H1 (cell line): ENCODE results near the gene CXCL5. TPM values are rescaled to one million over a fixed set of nuclear protein-coding genes. Genes with fewer than 3 reads are reported as not detected.

Source experiments
- CTCF ChIA-PET: fragments of 300-600 bp; sonication (Branson Sonifier 250); formaldehyde crosslinking; loops from one replicate; lab custom pipeline; 2021; ENCODE audit not compliant: partially characterized antibody; lab: Charles Lee
- POLR2A ChIA-PET: fragments of 300-600 bp; sonication (Branson Sonifier 250); formaldehyde crosslinking; loops from one replicate; lab custom pipeline; 2021; ENCODE audit warnings: inconsistent platforms; ENCODE audit not compliant: partially characterized antibody; lab: Charles Lee
- DNase-seq, 2 experiments: peaks; one replicate each; pipeline versions ENCODE4 v3.0.0 to v3.0.0-alpha.2; 2010 to 2022; ENCODE audit warnings: low spot score in 2 of 2, low read depth in 1 of 2, mixed read lengths in 1 of 2
- FAIRE-seq: peaks from 2 replicates; lab custom pipeline; 2011; peaks lifted over from hg19 to GRCh38; lab: Jason Lieb, UNC
- H2AFZ ChIP-seq: 2 replicates; pipeline ENCODE4 v1.8.1; 2012; ENCODE audit warnings: low read length, inconsistent platforms
- H2AK5ac ChIP-seq: 2 replicates; pipeline ENCODE4 v1.6.1; 2013; ENCODE audit warnings: low read depth, low read length
- H2BK120ac ChIP-seq: replicated peaks from 2 replicates; pipeline ENCODE3; 2013; ENCODE audit warnings: low read depth, low read length, inconsistent platforms
- H2BK12ac ChIP-seq: 2 replicates; pipeline ENCODE4 v1.6.1; 2013; ENCODE audit warnings: low read depth, low read length
- H2BK15ac ChIP-seq: 2 replicates; pipeline ENCODE4 v1.6.1; 2013; ENCODE audit warnings: low read length
- H2BK20ac ChIP-seq: 2 replicates; pipeline ENCODE4 v1.6.1; 2013; ENCODE audit warnings: low read length
- H2BK5ac ChIP-seq: 2 replicates; pipeline ENCODE4 v1.6.1; 2013; ENCODE audit warnings: low read depth, low read length
- H3K14ac ChIP-seq: 2 replicates; pipeline ENCODE4 v1.6.1; 2013; ENCODE audit warnings: inconsistent platforms; ENCODE audit not compliant: insufficient read length
- H3K18ac ChIP-seq: 2 replicates; pipeline ENCODE4 v1.6.1; 2013; ENCODE audit warnings: low read length; ENCODE audit errors: extremely low read depth
- H3K23ac ChIP-seq: 2 replicates; pipeline ENCODE4 v1.6.1; 2013; ENCODE audit warnings: inconsistent platforms; ENCODE audit not compliant: insufficient read length
- H3K23me2 ChIP-seq: 2 replicates; pipeline ENCODE4 v1.6.1; 2013; ENCODE audit warnings: low read depth, low read length
- H3K27ac ChIP-seq: 2 replicates; pipeline ENCODE4 v1.6.1; 2011; ENCODE audit warnings: low read depth, low read length, inconsistent platforms
- H3K27me3 ChIP-seq, 4 experiments: replicated peaks in 1 of 4; 1 replicate in 1 of 4; 2 replicates in 3 of 4; pipeline versions ENCODE4 v1.6.1 to v1.8.1; 2011 to 2013; ENCODE audit warnings: low read length in 3 of 4, mild to moderate bottlenecking in 3 of 4, inconsistent platforms in 2 of 4, mixed read lengths in 2 of 4, moderate library complexity in 1 of 4; ENCODE audit not compliant: control insufficient read depth in 3 of 4, insufficient read depth in 3 of 4; ENCODE audit errors: extremely low read depth in 1 of 4
- H3K36me3 ChIP-seq, 4 experiments: 2 replicates each; pipeline versions ENCODE4 v1.6.1 to v1.8.1; 2011 to 2013; ENCODE audit warnings: mild to moderate bottlenecking in 4 of 4, low read length in 3 of 4, moderate library complexity in 2 of 4, control low read depth in 1 of 4, inconsistent platforms in 1 of 4; ENCODE audit not compliant: insufficient read depth in 4 of 4, control insufficient read depth in 2 of 4
- H3K4ac ChIP-seq: replicated peaks from 2 replicates; pipeline ENCODE3; 2013; ENCODE audit warnings: low read length, low read depth, mixed read lengths, inconsistent platforms; ENCODE audit not compliant: insufficient read length
- H3K4me1 ChIP-seq, 4 experiments: replicated peaks in 1 of 4; 1 replicate in 1 of 4; 2 replicates in 3 of 4; pipeline versions ENCODE4 v1.6.1 to v1.8.1; 2011 to 2013; ENCODE audit warnings: low read length in 3 of 4, inconsistent platforms in 2 of 4, mixed read lengths in 1 of 4; ENCODE audit not compliant: insufficient read depth in 4 of 4, control insufficient read depth in 3 of 4
- H3K4me2 ChIP-seq, 2 experiments: 2 replicates each; pipeline versions ENCODE4 v1.6.1 to v1.8.1; 2011 to 2013; ENCODE audit warnings: low read depth in 2 of 2, low read length in 2 of 2, control low read depth in 1 of 2, inconsistent platforms in 1 of 2, mild to moderate bottlenecking in 1 of 2; ENCODE audit not compliant: insufficient read depth in 1 of 2
- H3K4me3 ChIP-seq, 4 experiments: fragments of 200-600, 300-600 bp in 1 of 4; sonication (generic), shearing (Covaris generic), sonication (Bioruptor Twin) in 1 of 4; 2 replicates each; pipeline versions ENCODE4 v1.5.1 to v1.8.1; 2011 to 2016; ENCODE audit warnings: low read length in 4 of 4, low read depth in 3 of 4, control low read depth in 2 of 4, inconsistent platforms in 2 of 4, mild to moderate bottlenecking in 2 of 4, mixed read lengths in 1 of 4, moderate library complexity in 1 of 4; ENCODE audit not compliant: insufficient read depth in 2 of 4; ENCODE audit errors: extremely low read depth in 1 of 4
- H3K56ac ChIP-seq: replicated peaks from 2 replicates; pipeline ENCODE3; 2013; ENCODE audit warnings: low read depth, mild to moderate bottlenecking, mixed read lengths, low read length, inconsistent platforms; ENCODE audit not compliant: insufficient read length
- H3K79me1 ChIP-seq: 2 replicates; pipeline ENCODE4 v1.6.1; 2013; ENCODE audit warnings: low read depth, low read length, control low read depth
- H3K79me2 ChIP-seq, 2 experiments: 2 replicates each; pipeline versions ENCODE4 v1.6.1 to v1.8.1; 2012 to 2013; ENCODE audit warnings: low read length in 2 of 2, mild to moderate bottlenecking in 2 of 2, inconsistent platforms in 1 of 2; ENCODE audit not compliant: insufficient read depth in 2 of 2, control insufficient read depth in 1 of 2
- H3K9ac ChIP-seq, 4 experiments: replicated peaks in 1 of 4; 1 replicate in 1 of 4; 2 replicates in 3 of 4; pipeline versions ENCODE4 v1.6.1 to v1.8.1; 2011 to 2013; ENCODE audit warnings: low read depth in 3 of 4, low read length in 3 of 4, control low read depth in 2 of 4, mild to moderate bottlenecking in 2 of 4, moderate library complexity in 2 of 4, inconsistent platforms in 1 of 4; ENCODE audit errors: extremely low read depth in 1 of 4
- H3K9me3 ChIP-seq, 2 experiments: 2 replicates each; pipeline versions ENCODE4 v1.6.1 to v1.8.1; 2012 to 2013; ENCODE audit warnings: mild to moderate bottlenecking in 2 of 2, moderate library complexity in 2 of 2, control low read depth in 1 of 2, inconsistent platforms in 1 of 2, low read depth in 1 of 2, low read length in 1 of 2, mixed read lengths in 1 of 2; ENCODE audit not compliant: insufficient read depth in 2 of 2
- H4K20me1 ChIP-seq, 2 experiments: replicated peaks in 1 of 2; 2 replicates each; pipeline versions ENCODE3 to v1.8.1; 2011 to 2013; ENCODE audit warnings: inconsistent platforms in 2 of 2, low read length in 2 of 2, mild to moderate bottlenecking in 1 of 2; ENCODE audit not compliant: insufficient read depth in 2 of 2, control insufficient read depth in 1 of 2
- H4K5ac ChIP-seq: 2 replicates; pipeline ENCODE4 v1.6.1; 2013; ENCODE audit warnings: low read length, low read depth, mixed read lengths, inconsistent platforms; ENCODE audit not compliant: insufficient read length
- H4K8ac ChIP-seq: 2 replicates; pipeline ENCODE4 v1.8.0; 2013; ENCODE audit warnings: mild to moderate bottlenecking, moderate library complexity, low read length, inconsistent platforms; ENCODE audit not compliant: insufficient read depth; ENCODE audit errors: extremely low read depth
- H4K91ac ChIP-seq: replicated peaks from 2 replicates; pipeline ENCODE3; 2013; ENCODE audit warnings: low read length, mixed read lengths, inconsistent platforms; ENCODE audit not compliant: insufficient read length
- BACH1 ChIP-seq: IDR thresholded peaks from 2 replicates; pipeline ENCODE4 v1.6.1; 2012; ENCODE audit warnings: low read length, improper control_type of control experiment
- CBX5 ChIP-seq: fragments of 300-800, 300-1000 bp; sonication (generic); IDR thresholded peaks from 2 replicates; pipeline ENCODE4 v1.7.1; 2016; ENCODE audit warnings: antibody characterized with exemption, low read length, low read depth
- CTBP2 ChIP-seq: IDR thresholded peaks from 2 replicates; pipeline ENCODE4 v1.7.0; 2011; ENCODE audit warnings: borderline replicate concordance, mild to moderate bottlenecking, moderate library complexity, mixed read lengths, low read length; ENCODE audit not compliant: insufficient read depth, insufficient read length
- EGR1 ChIP-seq: IDR thresholded peaks from 2 replicates; pipeline ENCODE4 v1.6.1; 2011; ENCODE audit warnings: low read depth, low read length, borderline replicate concordance
- JUND ChIP-seq: IDR thresholded peaks from 2 replicates; pipeline ENCODE4 v1.6.1; 2011; ENCODE audit warnings: mild to moderate bottlenecking, improper control_type of control experiment, low read length
- KDM1A ChIP-seq: fragments of 200-600, 300-600 bp; sonication (generic); IDR thresholded peaks from 2 replicates; pipeline ENCODE4 v1.7.1; 2016; ENCODE audit warnings: mild to moderate bottlenecking, low read length, borderline replicate concordance
- SIN3A ChIP-seq, 2 experiments: IDR thresholded peaks in 1 of 2; conservative IDR thresholded peaks in 1 of 2; 2 replicates each; pipeline ENCODE4 v1.6.1; 2011 to 2012; ENCODE audit warnings: low read length in 2 of 2, improper control_type of control experiment in 1 of 2, low read depth in 1 of 2, mild to moderate bottlenecking in 1 of 2
- SP2 ChIP-seq: IDR thresholded peaks from 2 replicates; pipeline ENCODE4 v1.6.1; 2012; ENCODE audit warnings: mild to moderate bottlenecking, low read length, inconsistent platforms
- TAF7 ChIP-seq: optimal IDR thresholded peaks from 2 replicates; pipeline ENCODE3; 2011; ENCODE audit warnings: low read depth, mild to moderate bottlenecking, inconsistent platforms, low read length, moderate library complexity, borderline replicate concordance
- TBP ChIP-seq: IDR thresholded peaks from 2 replicates; pipeline ENCODE4 v1.6.1; 2011; ENCODE audit warnings: low read depth, low read length, improper control_type of control experiment
- WGBS, 2 experiments: shearing (Covaris generic) in 1 of 2; methylation state at CpG; one replicate each; pipeline versions ENCODE4 v1.1.6 to v1.1.7; 2013 to 2015; ENCODE audit warnings: low lambda C conversion rate in 2 of 2, mixed read lengths in 2 of 2, inconsistent platforms in 1 of 2, low coverage in 1 of 2, missing lambda C conversion rate in 1 of 2; ENCODE audit not compliant: insufficient replicate concordance in 2 of 2, insufficient coverage in 1 of 2, insufficient read length in 1 of 2; ENCODE audit errors: extremely low coverage in 1 of 2, missing lambda C conversion rate in 1 of 2; 5-methylcytosine and 5-hydroxymethylcytosine counted together
- polyA plus RNA-seq, 7 experiments: library from polyadenylated mRNA; depleted of rRNA in 3 of 7; stranded (reverse) in 5 of 7; unstranded in 2 of 7; fragments of >200 nt in 5 of 7; fragments of 200-250 nt in 2 of 7; gene quantifications; 1 replicate in 5 of 7; 2 replicates in 1 of 7; 4 replicates in 1 of 7; pipeline versions ENCODE4 v1.2.1 to v1.2.3, GENCODE V29; 2011 to 2013; ENCODE audit warnings: missing spikeins in 2 of 7, mixed read lengths in 2 of 7
- total RNA-seq: library from RNA; stranded (reverse); fragmentation: NEBNext Ultra II Directional; extraction: Animal tissue kit (Norgen Biotek cat#: 25700); gene quantifications from 2 replicates; pipeline ENCODE4 v1.2.1, GENCODE V29; 2021

CXCL5 gene
- total and polyA plus RNA-seq, 2 of the 8 experiments (the other 6 are each of a cell fraction or from before 2014, with no cell fraction given), result 10.9 to 15.6 TPM

GRCh38 chr4:74045247-74045646 lies 46.8 kb upstream of the CXCL5 start:
- Histone ChIP-seq H2BK12ac (no peak overlapping the region), H3K79me2 (no peaks in the 10 kb centered on the region), H3K14ac (no peak overlapping the region), H3K79me1 (no peaks in the 10 kb centered on the region), H3K4me3 (no peak overlapping the region), H2BK120ac (no peak overlapping the region), H3K4ac (no peak overlapping the region), H3K4me2 (no peak overlapping the region), H2AK5ac (no peak overlapping the region), H4K20me1 (no peaks in the 10 kb centered on the region), H2AFZ (no peak overlapping the region), H2BK15ac (no peak overlapping the region), H3K18ac (no peak overlapping the region), H3K36me3 (no peaks in the 10 kb centered on the region), H3K27ac (no peak overlapping the region), H3K9ac (no peak overlapping the region), H2BK5ac (no peak overlapping the region), H3K4me1 (no peaks in the 10 kb centered on the region), H3K23me2 (no peaks in the 10 kb centered on the region), H3K23ac (no peak overlapping the region), H3K27me3 (no peaks in the 10 kb centered on the region), H3K56ac (no peak overlapping the region), H3K9me3 (peaks cover 2 to 4% of the 10 kb centered on the region in 2 experiments; a peak in 2 of 4 replicates), H2BK20ac (no peak overlapping the region), H4K5ac (no peak overlapping the region), H4K91ac (no peak overlapping the region), H4K8ac (no peak overlapping the region)
- ChIA-PET POLR2A (no interaction called here), CTCF (interaction anchor here (0.8 to 1.4 kb wide), 2 partner anchors 16 to 46 kb away, joined by 3 to 4 read pairs; no protein-coding TSS in a partner anchor)
- TF ChIP-seq SIN3A (conservative IDR thresholded peaks at IDR 0.05 in 1 of 2, IDR thresholded peaks at IDR 0.05 in 1 of 2; ENCODE audit: low read depth in 1 of 2, low read length in 2 of 2) (no peak), CBX5 (no peak), TAF7 (no peak), JUND (no peak), BACH1 (no peak), TBP (no peak), CTBP2 (no peak), EGR1 (no peak), KDM1A (no peak), SP2 (no peak)
- WGBS, 2 experiments, result 91% methylated on average over 3 of the region's 3 CpGs; no CpG with 5 or more reads in 1 of the 2 experiments
- no peak for FAIRE-seq
- no peak for DNase-seq
